ENCODE data around the gene ZNF467.

The ZNF467 gene

GRCh38 chr7:149806726-149807125 lies 33.3 kb upstream of the ZNF467 start:
- no peak for DNase-seq

DNA sequence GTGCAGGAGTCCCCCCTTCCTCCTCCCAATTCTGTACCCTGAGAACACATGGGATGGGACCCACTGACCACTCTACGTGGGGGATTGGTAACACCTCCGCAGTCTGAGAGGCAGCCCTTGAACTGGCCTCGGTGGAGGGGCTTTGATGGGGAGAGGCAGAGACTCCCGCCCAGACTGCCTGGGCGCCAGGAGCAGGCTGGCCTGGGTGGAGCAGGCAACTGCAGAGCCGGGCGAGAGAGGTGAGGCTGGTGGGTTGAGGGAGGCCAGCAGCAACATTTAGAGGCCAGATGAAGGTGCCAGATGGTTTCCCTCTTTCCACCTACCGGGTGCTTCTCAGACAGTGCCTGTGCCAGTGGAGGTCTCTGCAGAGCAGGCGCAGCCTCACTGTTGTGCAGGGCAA lies 30.7 kb upstream of the ZNF467 start:
- DNase-seq: no peak

DNA sequence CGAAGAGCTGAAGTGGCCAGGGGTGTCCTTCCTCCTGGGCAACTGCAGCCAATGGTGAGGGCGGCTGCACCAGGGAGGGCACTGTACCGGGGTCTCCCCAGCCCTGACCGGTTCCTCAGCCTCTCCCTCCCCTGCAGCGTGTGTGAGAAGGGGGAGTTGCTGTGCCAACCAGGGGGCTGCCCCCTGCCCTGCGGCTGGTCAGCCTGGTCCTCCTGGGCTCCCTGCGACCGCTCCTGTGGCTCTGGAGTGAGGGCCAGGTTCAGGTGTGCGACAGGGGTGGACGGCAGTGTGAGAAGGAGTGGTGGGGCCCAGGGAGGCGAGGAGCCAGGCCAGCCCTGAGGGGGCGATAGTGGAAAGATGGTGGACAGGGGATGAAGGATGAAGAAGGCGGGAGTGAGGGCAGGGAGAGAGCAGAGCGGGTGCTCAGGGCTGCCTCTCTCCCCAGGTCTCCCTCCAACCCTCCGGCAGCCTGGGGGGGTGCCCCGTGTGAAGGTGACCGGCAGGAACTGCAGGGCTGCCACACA lies 30.2 kb upstream of the ZNF467 start:
- DNase-seq: no peak

GRCh38 chr7:149802966-149803365 lies 29.6 kb upstream of the ZNF467 start:
- no peak for DNase-seq

GRCh38 chr7:149801816-149802215 lies 28.4 kb upstream of the ZNF467 start:
- no peak for DNase-seq

GRCh38 chr7:149801002-149801566 lies 27.7 kb upstream of the ZNF467 start:
- DNase-seq: no peak

GRCh38 chr7:149800169-149800555 lies 26.8 kb upstream of the ZNF467 start:
- no peak for DNase-seq

DNA sequence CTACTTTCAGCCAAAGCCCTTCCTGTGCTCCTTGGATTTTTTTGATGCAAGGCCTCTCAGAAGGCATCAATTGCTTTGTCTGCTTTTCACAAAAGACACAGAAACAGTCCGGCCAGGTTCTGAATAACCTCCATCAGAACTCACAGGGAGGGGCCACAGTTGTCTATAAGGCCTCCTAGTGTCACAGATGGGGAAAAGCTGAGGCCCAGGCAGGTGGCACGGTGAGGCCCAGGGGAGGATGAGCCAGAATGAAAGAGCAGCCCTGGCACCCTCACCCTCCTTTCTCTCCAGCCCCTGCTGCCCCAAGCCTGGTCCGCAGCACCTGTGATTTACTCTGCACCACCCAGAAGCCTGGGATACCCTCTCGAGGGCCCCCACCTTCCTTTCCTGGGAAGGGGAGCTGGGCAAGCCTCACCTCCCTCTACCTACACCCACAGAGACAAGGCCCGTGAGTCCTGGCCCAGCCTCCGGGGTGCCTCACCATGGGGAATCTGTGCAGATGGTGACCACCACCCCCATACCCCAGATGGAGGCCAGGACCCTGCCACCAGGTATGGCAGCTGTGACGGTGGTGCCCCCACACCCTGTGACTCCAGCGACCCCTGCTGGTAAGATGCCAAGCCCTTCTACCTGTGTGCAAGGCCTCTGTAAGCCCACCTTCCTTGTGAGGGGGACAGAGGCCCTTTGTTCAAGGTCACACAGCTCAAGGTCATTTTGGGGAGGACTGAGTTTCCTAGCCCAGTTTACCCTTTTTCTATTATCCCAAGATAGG lies 26.2 kb upstream of the ZNF467 start:
- no peak for DNase-seq

DNA sequence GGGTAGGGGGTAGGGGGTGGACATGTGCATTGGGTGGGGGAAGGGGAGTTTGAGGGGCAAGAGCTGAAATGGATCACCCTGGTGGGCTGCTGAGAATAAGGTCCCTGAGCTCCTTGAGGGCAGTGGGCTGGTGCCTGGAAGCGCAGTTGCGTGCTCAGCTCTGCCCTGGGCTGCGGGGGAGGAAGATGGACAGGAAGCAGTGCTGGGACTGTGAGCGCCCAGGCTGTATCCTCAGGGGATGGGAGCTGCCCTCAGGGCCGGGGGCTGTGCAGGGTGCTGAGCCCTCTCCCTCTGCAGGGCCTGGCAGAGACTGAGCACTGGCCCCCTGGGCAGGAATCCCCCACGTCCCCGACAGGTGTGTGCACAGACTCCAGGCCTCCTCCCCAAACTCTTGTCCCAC lies 24.4 kb upstream of the ZNF467 start:
- no peak for DNase-seq

- no peak for DNase-seq
Observed at GRCh38 chr7:149796287-149796860, 23.0 kb upstream of the ZNF467 start.

- no peak for DNase-seq
Observed at GRCh38 chr7:149795126-149795525, 21.7 kb upstream of the ZNF467 start.

- no peak for DNase-seq
Observed at GRCh38 chr7:149794661-149795060, 21.3 kb upstream of the ZNF467 start.

DNA sequence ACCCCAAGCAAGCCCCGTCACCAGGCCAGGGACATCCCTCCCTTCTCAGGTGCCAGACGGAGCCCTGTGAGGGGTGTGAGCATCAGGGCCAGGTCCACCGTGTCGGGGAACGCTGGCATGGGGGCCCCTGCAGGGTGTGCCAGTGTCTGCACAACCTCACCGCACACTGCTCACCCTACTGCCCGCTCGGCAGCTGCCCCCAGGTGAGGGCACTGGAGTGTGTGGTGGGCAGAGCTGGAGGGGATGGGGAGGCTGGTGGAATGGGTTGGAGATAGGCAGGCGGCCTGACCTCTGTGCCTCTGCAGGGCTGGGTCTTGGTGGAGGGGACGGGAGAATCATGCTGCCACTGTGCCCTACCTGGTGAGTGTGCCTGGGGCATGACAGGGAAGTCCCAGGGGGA lies 19.9 kb upstream of the ZNF467 start:
- no peak for DNase-seq

GRCh38 chr7:149792220-149792595 lies 18.8 kb upstream of the ZNF467 start:
- DNase-seq: no peak

DNA sequence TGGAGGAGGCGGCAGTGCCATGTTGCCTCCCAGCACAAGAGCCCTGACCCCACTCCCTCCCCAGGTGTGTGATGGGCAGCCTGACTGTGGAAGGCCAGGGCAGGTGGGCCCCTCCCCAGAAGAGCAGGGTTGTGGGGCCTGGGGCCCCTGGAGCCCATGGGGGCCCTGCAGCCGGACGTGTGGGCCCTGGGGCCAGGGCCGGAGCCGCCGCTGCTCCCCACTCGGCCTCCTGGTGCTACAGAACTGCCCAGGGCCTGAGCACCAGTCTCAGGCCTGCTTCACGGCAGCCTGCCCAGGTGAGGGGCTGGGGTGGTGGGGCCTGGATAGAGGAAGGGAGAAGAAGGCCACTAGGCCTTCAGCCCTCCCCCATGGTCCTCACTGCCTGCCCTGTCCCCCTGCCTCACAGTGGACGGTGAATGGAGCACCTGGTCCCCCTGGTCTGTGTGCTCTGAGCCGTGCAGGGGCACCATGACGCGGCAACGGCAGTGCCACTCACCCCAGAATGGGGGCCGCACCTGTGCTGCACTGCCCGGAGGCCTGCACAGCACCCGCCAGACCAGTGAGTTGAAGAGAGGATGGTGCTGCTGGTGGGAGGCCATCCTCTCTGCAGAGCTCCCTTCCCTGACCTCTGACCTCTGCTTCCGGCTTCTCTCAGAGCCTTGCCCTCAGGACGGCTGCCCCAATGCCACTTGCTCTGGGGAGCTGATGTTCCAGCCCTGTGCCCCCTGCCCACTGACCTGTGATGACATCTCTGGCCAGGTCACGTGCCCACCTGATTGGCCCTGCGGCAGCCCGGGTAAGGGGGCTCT lies 18.2 kb upstream of the ZNF467 start:
- no peak for DNase-seq

- DNase-seq: no peak
Observed at GRCh38 chr7:149790754-149791360, 17.5 kb upstream of the ZNF467 start.

GRCh38 chr7:149790146-149790548 lies 16.8 kb upstream of the ZNF467 start:
- no peak for DNase-seq

GRCh38 chr7:149789101-149789500 lies 15.7 kb upstream of the ZNF467 start:
- no peak for DNase-seq

- no peak for DNase-seq
Observed at GRCh38 chr7:149788300-149788851, 15.0 kb upstream of the ZNF467 start.

DNA sequence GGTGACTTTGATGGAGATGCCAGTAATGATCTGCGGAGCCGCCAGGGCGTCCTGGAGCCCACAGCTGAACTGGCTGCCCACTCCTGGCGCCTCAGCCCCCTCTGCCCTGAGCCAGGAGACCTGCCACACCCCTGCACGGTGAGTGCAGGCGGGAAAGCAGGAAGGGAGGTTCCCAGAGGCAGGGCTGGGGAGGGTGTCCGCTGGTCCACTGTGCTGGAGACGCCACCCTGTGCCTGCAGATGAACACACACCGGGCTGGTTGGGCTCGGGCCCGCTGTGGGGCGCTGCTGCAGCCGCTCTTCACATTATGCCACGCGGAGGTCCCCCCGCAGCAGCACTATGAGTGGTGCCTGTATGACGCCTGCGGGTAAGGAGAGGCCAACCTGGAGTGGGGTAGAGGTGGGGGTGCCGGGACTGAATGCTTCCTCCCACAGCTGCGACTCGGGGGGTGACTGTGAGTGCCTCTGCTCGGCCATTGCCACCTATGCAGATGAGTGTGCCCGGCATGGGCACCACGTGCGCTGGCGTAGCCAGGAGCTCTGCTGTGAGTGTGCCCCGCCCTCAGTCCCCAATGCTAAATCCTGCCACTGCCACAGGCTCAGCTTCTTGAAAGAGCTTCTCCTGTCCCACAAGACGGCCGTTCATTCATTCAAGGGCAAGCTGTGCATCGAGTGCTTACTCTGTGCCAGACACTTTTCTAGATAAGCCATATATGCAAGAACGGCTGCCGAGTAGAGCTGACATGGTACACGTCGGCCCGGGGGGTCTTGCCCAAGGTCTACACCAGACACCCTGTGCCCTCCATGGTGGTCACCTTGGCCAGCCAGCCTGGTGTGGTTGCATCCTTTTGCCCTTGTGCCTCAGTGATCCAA lies 14.3 kb upstream of the ZNF467 start:
- no peak for DNase-seq

DNA sequence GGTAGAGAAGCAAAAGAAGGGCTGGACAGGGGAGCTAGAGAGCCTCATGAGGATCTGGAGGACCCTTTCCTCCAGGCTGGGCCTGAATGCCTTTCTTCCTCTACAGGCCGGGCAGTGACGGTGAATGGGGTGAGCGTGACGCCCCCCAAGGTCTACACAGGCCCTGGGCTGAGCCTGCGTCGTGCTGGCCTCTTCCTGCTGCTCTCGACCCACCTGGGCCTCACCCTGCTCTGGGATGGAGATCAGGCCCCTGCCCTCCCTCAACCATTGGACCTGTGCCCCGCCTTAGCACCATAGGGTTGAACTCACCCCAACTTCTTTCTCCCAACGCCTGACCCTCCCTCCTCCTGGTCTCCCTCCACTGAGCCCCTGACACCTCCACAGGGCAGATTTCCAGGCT lies 12.6 kb upstream of the ZNF467 start:
- no peak for DNase-seq

GRCh38 chr7:149785402-149785801 lies 12.0 kb upstream of the ZNF467 start:
- no peak for DNase-seq
